DOHH2 (cell line): ENCODE measurements around the gene ELF5.

Experiments
- H3F3A ChIP-seq: fragments of 200-600 bp; sonication (generic), shearing (Covaris generic); 2 replicates; pipeline ENCODE4 v1.6.0; 2016; ENCODE audit warnings: antibody characterized with exemption, mild to moderate bottlenecking; ENCODE audit not compliant: control insufficient read depth, insufficient read depth
- H3K27ac ChIP-seq: fragments of 200-600 bp; sonication (generic); 2 replicates; pipeline ENCODE4 v1.5.1; 2014; ENCODE audit warnings: low read depth, mild to moderate bottlenecking, low read length, moderate library complexity
- H3K27me3 ChIP-seq: fragments of 200-600 bp; sonication (generic); 2 replicates; pipeline ENCODE4 v1.6.1; 2014; ENCODE audit warnings: mild to moderate bottlenecking, low read length, mixed read lengths; ENCODE audit not compliant: control insufficient read depth
- H3K36me3 ChIP-seq: fragments of 200-600 bp; sonication (generic); 2 replicates; pipeline ENCODE4 v1.6.1; 2014; ENCODE audit warnings: mild to moderate bottlenecking, low read length, moderate library complexity, mixed read lengths; ENCODE audit not compliant: control insufficient read depth
- H3K4me1 ChIP-seq: fragments of 200-600 bp; sonication (generic); 2 replicates; pipeline ENCODE4 v1.6.1; 2014; ENCODE audit warnings: mild to moderate bottlenecking, low read length, mixed read lengths; ENCODE audit not compliant: control insufficient read depth
- H3K4me2 ChIP-seq: fragments of 200-600 bp; sonication (generic); 2 replicates; pipeline ENCODE4 v1.6.0; 2014; ENCODE audit warnings: mild to moderate bottlenecking, low read length, moderate library complexity
- H3K4me3 ChIP-seq: fragments of 200-600 bp; sonication (generic); 2 replicates; pipeline ENCODE4 v1.5.1; 2014; ENCODE audit warnings: mild to moderate bottlenecking, low read length, mixed read lengths
- H3K79me2 ChIP-seq: fragments of 200-600 bp; sonication (generic); 2 replicates; pipeline ENCODE4 v1.6.1; 2014; ENCODE audit warnings: mild to moderate bottlenecking, low read length, mixed read lengths; ENCODE audit not compliant: control insufficient read depth
- H3K9me2 ChIP-seq: fragments of 200-600 bp; sonication (generic); replicated peaks from 2 replicates; pipeline ENCODE4 v1.6.1; 2014; ENCODE audit warnings: mild to moderate bottlenecking, low read length, mixed read lengths; ENCODE audit not compliant: control insufficient read depth
- H3K9me3 ChIP-seq: fragments of 200-600 bp; sonication (generic); 2 replicates; pipeline ENCODE4 v1.6.1; 2014; ENCODE audit warnings: antibody characterized with exemption, low read length, mixed read lengths; ENCODE audit not compliant: control insufficient read depth, insufficient read depth
- H4K20me1 ChIP-seq: fragments of 200-600 bp; sonication (generic); 2 replicates; pipeline ENCODE4 v1.6.0; 2014; ENCODE audit warnings: low read depth, mild to moderate bottlenecking, antibody characterized with exemption, low read length, moderate library complexity; ENCODE audit not compliant: control insufficient read depth, insufficient read depth
- CTCF ChIP-seq: fragments of 200-600 bp; sonication (generic); IDR thresholded peaks from one replicate; pipeline ENCODE4 v1.5.1; 2014; ENCODE audit warnings: antibody characterized with exemption, mild to moderate bottlenecking, low read depth, low read length; ENCODE audit not compliant: poor library complexity, severe bottlenecking
- EZH2phosphoT487 ChIP-seq: fragments of 200-600 bp; sonication (generic); IDR thresholded peaks from 2 replicates; pipeline ENCODE4 v1.6.1; 2017; ENCODE audit warnings: borderline replicate concordance, mild to moderate bottlenecking, antibody characterized with exemption, low read length, moderate library complexity, mixed read lengths

Gene ELF5

GRCh38 chr11:34433899-34434298 is 79.7 kb downstream of the ELF5 start:
- Histone ChIP-seq H3K9me2 (no peaks in the 10 kb centered on the region), H3K27ac (no peak overlapping the region), H3K27me3 (no peaks in the 10 kb centered on the region), H3K79me2 (no peaks in the 10 kb centered on the region), H3F3A (no peaks in the 10 kb centered on the region), H4K20me1 (no peaks in the 10 kb centered on the region), H3K36me3 (no peaks in the 10 kb centered on the region), H3K4me2 (no peak overlapping the region), H3K4me1 (no peaks in the 10 kb centered on the region), H3K9me3 (no peaks in the 10 kb centered on the region), H3K4me3 (no peak overlapping the region)
- TF ChIP-seq CTCF (no peak), EZH2phosphoT487 (no peak)

GRCh38 chr11:34432822-34433221 is 80.8 kb downstream of the ELF5 start:
- H3F3A ChIP-seq, result no peaks in the 10 kb centered on the region
- no peak overlapping the region for H3K27ac ChIP-seq
- H3K4me2 ChIP-seq, result no peak overlapping the region
- no peaks in the 10 kb centered on the region for H4K20me1 ChIP-seq
- no peaks in the 10 kb centered on the region for H3K9me3 ChIP-seq
- H3K4me3 ChIP-seq, result no peak overlapping the region
- H3K36me3 ChIP-seq, result no peaks in the 10 kb centered on the region
- no peaks in the 10 kb centered on the region for H3K4me1 ChIP-seq
- TF ChIP-seq EZH2phosphoT487, result no peak
- TF ChIP-seq CTCF, result no peak
- H3K79me2 ChIP-seq, result no peaks in the 10 kb centered on the region
- no peaks in the 10 kb centered on the region for H3K27me3 ChIP-seq
- no peaks in the 10 kb centered on the region for H3K9me2 ChIP-seq

- no peaks in the 10 kb centered on the region for H3F3A ChIP-seq
- TF ChIP-seq EZH2phosphoT487 (no peak), CTCF (no peak)
- no peak overlapping the region for H3K4me3 ChIP-seq
- H3K4me2 ChIP-seq, result no peak overlapping the region
- H3K79me2 ChIP-seq, result no peaks in the 10 kb centered on the region
- no peaks in the 10 kb centered on the region for H3K4me1 ChIP-seq
- H3K27me3 ChIP-seq, result no peaks in the 10 kb centered on the region
- no peaks in the 10 kb centered on the region for H4K20me1 ChIP-seq
- no peaks in the 10 kb centered on the region for H3K36me3 ChIP-seq
- H3K9me2 ChIP-seq, result no peaks in the 10 kb centered on the region
- no peak overlapping the region for H3K27ac ChIP-seq
- H3K9me3 ChIP-seq, result no peaks in the 10 kb centered on the region
Observed at GRCh38 chr11:34431979-34432378, 81.6 kb downstream of the ELF5 start.
